Liver (tissue), 9 donors: ENCODE measurements around the gene COL4A1. TPM values are rescaled to one million over a fixed set of nuclear protein-coding genes. Genes with fewer than 3 reads are reported as not detected.

Experiments
- DNase-seq: peaks from one replicate; pipeline ENCODE4 v3.0.0-alpha.2; 2017; ENCODE audit warnings: low spot score
- H3K27ac ChIP-seq, 2 donors: one replicate each; pipeline ENCODE4 v1.7.0; 2013; ENCODE audit warnings: inconsistent platforms in 2 of 2, low read length in 2 of 2, control low read depth in 1 of 2, low read depth in 1 of 2, mild to moderate bottlenecking in 1 of 2
- H3K27me3 ChIP-seq, 4 donors: one replicate each; pipeline versions ENCODE4 v1.6.1 to v1.7.0; 2013; ENCODE audit warnings: low read length in 3 of 4, inconsistent platforms in 1 of 4, mild to moderate bottlenecking in 1 of 4, moderate library complexity in 1 of 4; ENCODE audit not compliant: control insufficient read depth in 4 of 4, insufficient read depth in 4 of 4
- H3K36me3 ChIP-seq, 4 donors: one replicate each; pipeline versions ENCODE4 v1.6.1 to v1.7.0; 2013; ENCODE audit warnings: low read length in 3 of 4, mild to moderate bottlenecking in 3 of 4, low read depth in 1 of 4, moderate library complexity in 1 of 4; ENCODE audit not compliant: control insufficient read depth in 4 of 4, insufficient read depth in 3 of 4
- H3K4me1 ChIP-seq, 4 donors: one replicate each; pipeline versions ENCODE4 v1.6.1 to v1.7.0; 2013; ENCODE audit warnings: low read length in 3 of 4, mild to moderate bottlenecking in 3 of 4, moderate library complexity in 1 of 4; ENCODE audit not compliant: control insufficient read depth in 4 of 4, insufficient read depth in 4 of 4
- H3K4me3 ChIP-seq, 3 donors: one replicate each; pipeline versions ENCODE4 v1.6.1 to v1.7.0; 2013; ENCODE audit warnings: low read length in 3 of 3, control low read depth in 1 of 3, low read depth in 1 of 3, mild to moderate bottlenecking in 1 of 3
- H3K9ac ChIP-seq, 2 donors: one replicate each; pipeline ENCODE4 v1.7.0; 2013; ENCODE audit warnings: low read length in 2 of 2, mild to moderate bottlenecking in 2 of 2, moderate library complexity in 2 of 2, control low read depth in 1 of 2, low read depth in 1 of 2
- H3K9me3 ChIP-seq, 4 donors: one replicate each; pipeline versions ENCODE4 v1.6.1 to v1.7.0; 2013; ENCODE audit warnings: low read length in 3 of 4; ENCODE audit not compliant: control insufficient read depth in 4 of 4
- EGR1 ChIP-seq, 2 donors: IDR thresholded peaks; 2 replicates each; pipeline ENCODE4 v1.6.1; 2016 to 2018; ENCODE audit warnings: antibody characterized with exemption in 2 of 2, low read depth in 2 of 2
- FOXA1 ChIP-seq: IDR thresholded peaks from 2 replicates; pipeline ENCODE4 v1.6.1; 2016; ENCODE audit warnings: antibody characterized with exemption
- FOXA2 ChIP-seq: IDR thresholded peaks from 2 replicates; pipeline ENCODE4 v1.6.1; 2016; ENCODE audit warnings: antibody characterized with exemption
- GABPA ChIP-seq, 2 donors: IDR thresholded peaks in 1 of 2; conservative IDR thresholded peaks in 1 of 2; 2 replicates each; pipeline ENCODE4 v1.6.1; 2016; ENCODE audit warnings: antibody characterized with exemption in 2 of 2, mild to moderate bottlenecking in 1 of 2, moderate library complexity in 1 of 2
- HNF4G ChIP-seq: IDR thresholded peaks from 2 replicates; pipeline ENCODE4 v1.6.1; 2016; ENCODE audit warnings: antibody characterized with exemption
- RAD21 ChIP-seq, 2 donors: IDR thresholded peaks; 2 replicates each; pipeline ENCODE4 v1.6.1; 2016; ENCODE audit warnings: antibody characterized with exemption in 2 of 2, mild to moderate bottlenecking in 2 of 2
- RXRA ChIP-seq, 2 donors: IDR thresholded peaks; 2 replicates each; pipeline ENCODE4 v1.6.1; 2017 to 2018; ENCODE audit warnings: antibody characterized with exemption in 2 of 2, mild to moderate bottlenecking in 1 of 2
- SP1 ChIP-seq: IDR thresholded peaks from 2 replicates; pipeline ENCODE4 v1.6.1; 2018; ENCODE audit warnings: antibody characterized with exemption, mild to moderate bottlenecking
- TAF1 ChIP-seq: conservative IDR thresholded peaks from 2 replicates; pipeline ENCODE4 v1.6.1; 2016; ENCODE audit warnings: antibody characterized with exemption, mild to moderate bottlenecking
- YY1 ChIP-seq: IDR thresholded peaks from 2 replicates; pipeline ENCODE4 v1.6.1; 2016; ENCODE audit warnings: antibody characterized with exemption, mild to moderate bottlenecking
- WGBS: extraction: QIAGEN DNeasy Blood & Tissue Kit; methylation state at CpG from one replicate; pipeline ENCODE4 v1.1.7; 2013; 5-methylcytosine and 5-hydroxymethylcytosine counted together
- polyA plus RNA-seq, 2 donors: library from polyadenylated mRNA; stranded (reverse) in 1 of 2; unstranded in 1 of 2; fragments of 200-250 nt in 1 of 2; fragments of >200 nt in 1 of 2; fragmentation: Nextera tagmentation in 1 of 2; extraction: Ambion mirVana in 1 of 2; gene quantifications; one replicate each; pipeline versions ENCODE4 v1.2.1 to v1.2.3, GENCODE V29; 2013 to 2015
- total RNA-seq, 2 donors: library from RNA; depleted of rRNA; stranded (reverse); fragments of >200 nt; gene quantifications; one replicate each; pipeline ENCODE4 v1.2.3, GENCODE V29; 2014
- TF ChIP-seq, protein P1 (sequence below): IDR thresholded peaks from 2 replicates; pipeline ENCODE4 v1.6.1; 2016; ENCODE audit warnings: antibody characterized with exemption
- TF ChIP-seq, protein P2 (sequence below): IDR thresholded peaks from 2 replicates; pipeline ENCODE4 v1.6.1; 2016; ENCODE audit warnings: antibody characterized with exemption, mild to moderate bottlenecking
- TF ChIP-seq, protein P3 (sequence below): IDR thresholded peaks from 2 replicates; pipeline ENCODE4 v1.6.1; 2016; ENCODE audit warnings: antibody characterized with exemption
- TF ChIP-seq, protein P4 (sequence below): IDR thresholded peaks from 2 replicates; pipeline ENCODE4 v1.6.1; 2016; ENCODE audit warnings: antibody characterized with exemption
- donor health status: healthy.
- donor health status: healthy.
- donor health status: healthy.
- donor health status: healthy.
- donor health status: healthy.

Gene COL4A1
- total and polyA plus RNA-seq, 4 donors = 5.0 to 68.5 (median 37.9) TPM

DNA sequence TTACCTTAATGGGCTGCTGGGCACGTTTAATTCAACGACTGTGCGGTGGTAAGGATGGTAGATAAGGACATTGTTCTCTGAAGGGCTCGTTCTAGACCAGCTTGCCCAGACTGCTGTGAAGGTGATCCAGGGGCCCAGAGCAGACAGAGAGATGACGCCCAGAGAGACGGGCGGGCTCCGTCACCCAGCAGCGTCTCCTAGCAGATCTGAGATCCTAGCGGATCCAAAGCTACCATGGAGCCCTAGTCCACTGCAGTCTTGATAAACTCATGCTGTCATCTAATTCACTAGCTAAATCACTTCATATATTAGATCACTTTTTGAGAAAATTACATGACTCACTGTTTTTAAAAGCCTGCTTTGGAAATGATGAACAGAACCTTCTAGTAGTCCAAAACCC lies 21.6 kb upstream of the COL4A1 start:
- no peak overlapping the region for H3K4me3 ChIP-seq
- DNase-seq = no peak
- no peaks in the 10 kb centered on the region for H3K36me3 ChIP-seq
- peaks cover 0 to 5% (median 0%) of the 10 kb centered on the region in 4 donors for H3K27me3 ChIP-seq
- H3K9me3 ChIP-seq = no peaks in the 10 kb centered on the region
- no peaks in the 10 kb centered on the region for H3K4me1 ChIP-seq
- H3K9ac ChIP-seq = no peak overlapping the region
- TF ChIP-seq, protein P1, sequence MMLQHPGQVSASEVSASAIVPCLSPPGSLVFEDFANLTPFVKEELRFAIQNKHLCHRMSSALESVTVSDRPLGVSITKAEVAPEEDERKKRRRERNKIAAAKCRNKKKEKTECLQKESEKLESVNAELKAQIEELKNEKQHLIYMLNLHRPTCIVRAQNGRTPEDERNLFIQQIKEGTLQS = no peak
- TF ChIP-seq GABPA (IDR thresholded peaks at IDR 0.05 in 1 of 2, conservative IDR thresholded peaks at IDR 0.05 in 1 of 2) = no peak
- 83% methylated on average over 10 of the region's 10 CpGs for WGBS
- no peak overlapping the region for H3K27ac ChIP-seq

DNA sequence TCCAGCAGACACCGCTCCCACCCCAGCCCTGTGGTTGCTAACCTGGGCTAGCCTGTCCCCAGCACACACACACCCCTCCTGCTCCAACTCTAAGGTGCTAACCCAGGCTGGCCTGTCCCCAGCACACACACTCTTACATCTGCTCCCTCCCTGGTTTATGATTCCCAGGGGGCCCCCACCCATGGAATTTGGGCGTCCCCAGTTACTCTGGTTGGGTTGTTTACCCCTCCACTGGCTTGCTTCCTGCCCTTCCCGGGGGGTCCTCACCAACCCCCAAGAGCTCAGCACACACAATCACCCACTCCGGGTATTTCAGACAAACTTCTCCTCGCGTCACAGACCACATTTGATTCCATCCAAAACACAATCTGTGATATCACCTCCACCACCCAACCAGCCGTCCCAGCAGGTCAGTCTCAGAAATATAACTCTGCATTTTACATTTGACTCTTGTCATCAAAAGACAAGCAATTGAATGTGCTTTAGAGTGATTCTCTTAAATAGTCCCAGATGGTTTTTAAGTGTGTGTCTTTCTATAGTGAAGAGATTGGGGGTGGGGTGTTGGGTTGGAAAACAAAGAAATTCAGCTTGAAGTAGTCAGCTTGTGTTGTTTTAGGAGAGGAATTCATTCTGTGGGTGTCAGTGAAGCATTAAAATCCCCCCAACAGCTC lies 20.2 kb upstream of the COL4A1 start:
- TF ChIP-seq GABPA (IDR thresholded peaks at IDR 0.05 in 1 of 2, conservative IDR thresholded peaks at IDR 0.05 in 1 of 2) (no peak), YY1 (no peak)
- TF ChIP-seq, protein P2, sequence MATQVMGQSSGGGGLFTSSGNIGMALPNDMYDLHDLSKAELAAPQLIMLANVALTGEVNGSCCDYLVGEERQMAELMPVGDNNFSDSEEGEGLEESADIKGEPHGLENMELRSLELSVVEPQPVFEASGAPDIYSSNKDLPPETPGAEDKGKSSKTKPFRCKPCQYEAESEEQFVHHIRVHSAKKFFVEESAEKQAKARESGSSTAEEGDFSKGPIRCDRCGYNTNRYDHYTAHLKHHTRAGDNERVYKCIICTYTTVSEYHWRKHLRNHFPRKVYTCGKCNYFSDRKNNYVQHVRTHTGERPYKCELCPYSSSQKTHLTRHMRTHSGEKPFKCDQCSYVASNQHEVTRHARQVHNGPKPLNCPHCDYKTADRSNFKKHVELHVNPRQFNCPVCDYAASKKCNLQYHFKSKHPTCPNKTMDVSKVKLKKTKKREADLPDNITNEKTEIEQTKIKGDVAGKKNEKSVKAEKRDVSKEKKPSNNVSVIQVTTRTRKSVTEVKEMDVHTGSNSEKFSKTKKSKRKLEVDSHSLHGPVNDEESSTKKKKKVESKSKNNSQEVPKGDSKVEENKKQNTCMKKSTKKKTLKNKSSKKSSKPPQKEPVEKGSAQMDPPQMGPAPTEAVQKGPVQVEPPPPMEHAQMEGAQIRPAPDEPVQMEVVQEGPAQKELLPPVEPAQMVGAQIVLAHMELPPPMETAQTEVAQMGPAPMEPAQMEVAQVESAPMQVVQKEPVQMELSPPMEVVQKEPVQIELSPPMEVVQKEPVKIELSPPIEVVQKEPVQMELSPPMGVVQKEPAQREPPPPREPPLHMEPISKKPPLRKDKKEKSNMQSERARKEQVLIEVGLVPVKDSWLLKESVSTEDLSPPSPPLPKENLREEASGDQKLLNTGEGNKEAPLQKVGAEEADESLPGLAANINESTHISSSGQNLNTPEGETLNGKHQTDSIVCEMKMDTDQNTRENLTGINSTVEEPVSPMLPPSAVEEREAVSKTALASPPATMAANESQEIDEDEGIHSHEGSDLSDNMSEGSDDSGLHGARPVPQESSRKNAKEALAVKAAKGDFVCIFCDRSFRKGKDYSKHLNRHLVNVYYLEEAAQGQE = no peak
- TF ChIP-seq, protein P3, sequence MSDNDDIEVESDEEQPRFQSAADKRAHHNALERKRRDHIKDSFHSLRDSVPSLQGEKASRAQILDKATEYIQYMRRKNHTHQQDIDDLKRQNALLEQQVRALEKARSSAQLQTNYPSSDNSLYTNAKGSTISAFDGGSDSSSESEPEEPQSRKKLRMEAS = no peak
- DNase-seq = no peak
- peaks cover 0 to 5% (median 0%) of the 10 kb centered on the region in 4 donors for H3K27me3 ChIP-seq
- H3K9me3 ChIP-seq = no peaks in the 10 kb centered on the region
- no peak overlapping the region for H3K4me3 ChIP-seq
- no peak overlapping the region for H3K27ac ChIP-seq
- H3K4me1 ChIP-seq = no peaks in the 10 kb centered on the region
- WGBS = 52% methylated on average over 7 of the region's 7 CpGs
- no peak overlapping the region for H3K9ac ChIP-seq
- H3K36me3 ChIP-seq = no peaks in the 10 kb centered on the region

DNA sequence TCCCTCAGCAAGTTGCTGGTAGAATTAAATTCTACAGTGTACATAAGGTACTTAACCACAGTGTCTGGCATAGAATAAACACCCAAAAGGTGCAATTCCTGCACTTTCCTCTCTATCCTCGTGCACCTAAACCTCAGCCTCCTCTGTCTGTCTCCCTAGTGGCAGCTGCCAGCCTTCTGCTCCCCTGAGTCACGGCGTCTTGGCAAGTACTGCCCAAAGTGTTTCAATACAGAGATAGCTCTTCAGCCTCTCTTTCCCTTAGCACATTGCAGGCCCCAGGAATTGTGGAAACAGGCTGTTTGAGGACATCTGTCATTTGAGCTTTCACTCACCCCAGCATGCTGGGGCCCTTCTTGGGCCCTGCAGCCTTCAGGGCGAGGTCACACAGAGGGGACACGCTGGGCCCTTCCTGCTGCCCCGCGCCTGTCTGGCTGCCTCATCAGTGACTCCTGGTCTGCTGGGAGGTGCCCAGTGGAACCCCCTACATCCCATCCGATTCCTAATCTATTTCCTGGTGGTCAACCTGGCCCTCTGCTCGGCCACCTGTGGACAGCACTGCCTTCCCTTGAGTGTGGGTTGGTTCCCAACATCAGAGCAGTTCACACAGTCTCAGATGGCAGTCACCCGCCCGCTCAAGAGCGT lies 19.4 kb upstream of the COL4A1 start:
- Histone ChIP-seq H3K27me3 (peaks cover 0 to 5% (median 0%) of the 10 kb centered on the region in 4 donors), H3K9me3 (no peaks in the 10 kb centered on the region), H3K4me1 (no peaks in the 10 kb centered on the region), H3K4me3 (no peak overlapping the region), H3K9ac (no peak overlapping the region), H3K27ac (no peak overlapping the region), H3K36me3 (no peaks in the 10 kb centered on the region)
- no peak for DNase-seq
- TF ChIP-seq RAD21 (IDR thresholded peaks at IDR 0.05) = no peak
- no peak for TF ChIP-seq TAF1
- no peak for TF ChIP-seq FOXA2
- no peak for TF ChIP-seq FOXA1
- TF ChIP-seq YY1 = no peak
- no peak for TF ChIP-seq SP1
- TF ChIP-seq EGR1 (IDR thresholded peaks at IDR 0.05; ENCODE audit: low read depth in 2 of 2) = no peak
- TF ChIP-seq, protein P2 = no peak
- TF ChIP-seq, protein P4, sequence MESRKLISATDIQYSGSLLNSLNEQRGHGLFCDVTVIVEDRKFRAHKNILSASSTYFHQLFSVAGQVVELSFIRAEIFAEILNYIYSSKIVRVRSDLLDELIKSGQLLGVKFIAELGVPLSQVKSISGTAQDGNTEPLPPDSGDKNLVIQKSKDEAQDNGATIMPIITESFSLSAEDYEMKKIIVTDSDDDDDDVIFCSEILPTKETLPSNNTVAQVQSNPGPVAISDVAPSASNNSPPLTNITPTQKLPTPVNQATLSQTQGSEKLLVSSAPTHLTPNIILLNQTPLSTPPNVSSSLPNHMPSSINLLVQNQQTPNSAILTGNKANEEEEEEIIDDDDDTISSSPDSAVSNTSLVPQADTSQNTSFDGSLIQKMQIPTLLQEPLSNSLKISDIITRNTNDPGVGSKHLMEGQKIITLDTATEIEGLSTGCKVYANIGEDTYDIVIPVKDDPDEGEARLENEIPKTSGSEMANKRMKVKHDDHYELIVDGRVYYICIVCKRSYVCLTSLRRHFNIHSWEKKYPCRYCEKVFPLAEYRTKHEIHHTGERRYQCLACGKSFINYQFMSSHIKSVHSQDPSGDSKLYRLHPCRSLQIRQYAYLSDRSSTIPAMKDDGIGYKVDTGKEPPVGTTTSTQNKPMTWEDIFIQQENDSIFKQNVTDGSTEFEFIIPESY = no peak
- TF ChIP-seq RXRA (IDR thresholded peaks at IDR 0.05) = no peak
- TF ChIP-seq HNF4G = no peak
- WGBS = 66% methylated on average over 12 of the region's 12 CpGs
